B cell (primary cell): Measurements from ENCODE around the gene TICAM1. TPM values are rescaled to one million over a fixed set of nuclear protein-coding genes. Genes with fewer than 3 reads are reported as not detected.
"Not testable (repeated sequence)": the region's sequence is repeated elsewhere in the genome, so short reads cannot be mapped to it uniquely, and the experiment has no call there.

Source experiments
- ATAC-seq: fragments of 200-7000 bp; cut with Tn5 transposase; one replicate; pipeline ENCODE4 v1.10.0; 2021; ENCODE audit warnings: low read depth, mild to moderate bottlenecking, moderate number of reproducible peaks, moderate library complexity
- CTCF ChIA-PET: fragments of 350-600 bp; sonication (Branson Sonifier 250); formaldehyde crosslinking; loops from one replicate; lab custom pipeline; 2021; ENCODE audit warnings: antibody characterized with exemption, inconsistent platforms; lab: Charles Lee
- POLR2A ChIA-PET: fragments of 350-600 bp; sonication (Branson Sonifier 250); formaldehyde crosslinking; loops from one replicate; lab custom pipeline; 2021; ENCODE audit warnings: antibody characterized with exemption; lab: Charles Lee
- DNase-seq: peaks from one replicate; pipeline ENCODE4 v3.0.0; 2013
- H2AFZ ChIP-seq: 2 replicates; pipeline ENCODE4 v1.6.1; 2012; ENCODE audit warnings: mild to moderate bottlenecking, low read depth, low read length; ENCODE audit not compliant: insufficient read depth, poor library complexity, severe bottlenecking
- H3K27ac ChIP-seq, 2 donors: 1 replicate in 1 of 2; 2 replicates in 1 of 2; pipeline ENCODE4 v1.5.1; 2012 to 2013; ENCODE audit warnings: low read length in 2 of 2, mild to moderate bottlenecking in 2 of 2, moderate library complexity in 1 of 2
- H3K27me3 ChIP-seq, 4 experiments: fragments of 200-600 bp in 1 of 4; sonication (generic) in 1 of 4; replicated peaks in 1 of 4; 1 replicate in 2 of 4; 2 replicates in 2 of 4; pipeline versions ENCODE4 v1.6.1 to v1.7.0; 2013 to 2016; ENCODE audit warnings: low read length in 3 of 4, mild to moderate bottlenecking in 2 of 4, mixed read lengths in 1 of 4, moderate library complexity in 1 of 4; ENCODE audit not compliant: insufficient read depth in 4 of 4, control insufficient read depth in 3 of 4; ENCODE audit errors: control extremely low read depth in 1 of 4
- H3K36me3 ChIP-seq, 2 experiments: replicated peaks in 1 of 2; 1 replicate in 1 of 2; 2 replicates in 1 of 2; pipeline versions ENCODE4 v1.6.1 to v1.7.1; 2013; ENCODE audit warnings: low read length in 1 of 2; ENCODE audit not compliant: insufficient read depth in 2 of 2, control insufficient read depth in 1 of 2; ENCODE audit errors: control extremely low read depth in 1 of 2, extremely low read depth in 1 of 2
- H3K4me1 ChIP-seq, 2 donors: fragments of 200-600 bp in 1 of 2; sonication (generic) in 1 of 2; 1 replicate in 1 of 2; 2 replicates in 1 of 2; pipeline versions ENCODE4 v1.5.1 to v1.6.1; 2013 to 2017; ENCODE audit warnings: low read length in 2 of 2; ENCODE audit not compliant: control insufficient read depth in 2 of 2, insufficient read depth in 2 of 2
- H3K4me2 ChIP-seq: replicated peaks from 2 replicates; pipeline ENCODE3; 2012; ENCODE audit warnings: mild to moderate bottlenecking, low read depth, low read length; ENCODE audit not compliant: poor library complexity, severe bottlenecking
- H3K4me3 ChIP-seq, 5 experiments: fragments of 200-600 bp in 1 of 5; sonication (generic) in 1 of 5; 1 replicate in 3 of 5; 2 replicates in 2 of 5; pipeline versions ENCODE4 v1.5.1 to v1.7.0; 2011 to 2016; ENCODE audit warnings: low read length in 4 of 5, mild to moderate bottlenecking in 4 of 5, low read depth in 2 of 5, control low read depth in 1 of 5, moderate library complexity in 1 of 5; ENCODE audit not compliant: insufficient read depth in 1 of 5; ENCODE audit errors: control extremely low read depth in 1 of 5, extremely low read depth in 1 of 5
- H3K79me2 ChIP-seq: fragments of 200-600 bp; sonication (generic); one replicate; pipeline ENCODE4 v1.6.0; 2016; ENCODE audit warnings: low read length; ENCODE audit not compliant: control insufficient read depth, insufficient read depth
- H3K9ac ChIP-seq: fragments of 200-600 bp; sonication (generic); 2 replicates; pipeline ENCODE4 v1.6.1; 2017; ENCODE audit warnings: mild to moderate bottlenecking, low read length, moderate library complexity
- H3K9me3 ChIP-seq, 3 donors: one replicate each; pipeline versions ENCODE4 v1.6.1 to v1.7.1; 2013; ENCODE audit warnings: low read length in 2 of 3; ENCODE audit not compliant: control insufficient read depth in 2 of 3, insufficient read depth in 1 of 3; ENCODE audit errors: control extremely low read depth in 1 of 3
- H4K20me1 ChIP-seq: 2 replicates; pipeline ENCODE4 v1.6.0; 2012; ENCODE audit warnings: mild to moderate bottlenecking, low read length; ENCODE audit not compliant: insufficient read depth, control insufficient read depth, poor library complexity, severe bottlenecking
- H3K27ac Mint-ChIP-seq: one replicate; pipeline ENCODE4 v1.8.0; 2021; ENCODE audit warnings: mixed read lengths
- H3K27me3 Mint-ChIP-seq: one replicate; pipeline ENCODE4 v1.8.0; 2021; ENCODE audit warnings: mixed read lengths
- H3K4me1 Mint-ChIP-seq: one replicate; pipeline ENCODE4 v1.8.0; 2021; ENCODE audit warnings: mixed read lengths
- H3K4me3 Mint-ChIP-seq: one replicate; pipeline ENCODE4 v1.8.0; 2021; ENCODE audit warnings: mixed read lengths
- H3K9me3 Mint-ChIP-seq: one replicate; pipeline ENCODE4 v1.8.0; 2022; ENCODE audit warnings: mixed read lengths; ENCODE audit not compliant: insufficient read depth
- CTCF ChIP-seq: fragments of 200-600 bp; IDR thresholded peaks from one replicate; pipeline ENCODE4 v1.8.0; 2022; ENCODE audit warnings: antibody characterized with exemption, mild to moderate bottlenecking
- EZH2 ChIP-seq: IDR thresholded peaks from 2 replicates; pipeline ENCODE4 v1.6.1; 2012; ENCODE audit warnings: borderline replicate concordance, low read depth, mild to moderate bottlenecking, moderate library complexity, low read length; ENCODE audit not compliant: insufficient read depth, poor library complexity, severe bottlenecking
- WGBS: methylation state at CpG from one replicate; pipeline ENCODE4 v1.1.5; 2013; ENCODE audit warnings: missing lambda C conversion rate; ENCODE audit not compliant: insufficient coverage; 5-methylcytosine and 5-hydroxymethylcytosine counted together
- intact Hi-C: fragments of 100-400 bp; cut with micrococcal nuclease; formaldehyde crosslinking; loops from one replicate; pipeline ENCODE4 v1.10.0; 2022
- polyA plus RNA-seq: library from polyadenylated mRNA; depleted of rRNA; stranded (reverse); fragments of >200 nt; gene quantifications from 2 replicates; pipeline ENCODE4 v1.2.3, GENCODE V29; 2012
- total RNA-seq, 2 donors: library from RNA; stranded (reverse); fragments of 120-200 nt in 1 of 2; gene quantifications; 1 replicate in 1 of 2; 2 replicates in 1 of 2; pipeline versions ENCODE4 v1.2.3 to v1.2.4, GENCODE V29; 2013 to 2022

Gene TICAM1
- total and polyA plus RNA-seq, 2 donors (not counting 1 experiment from before 2014, with no cell fraction given): 12.7 to 19.7 TPM

GRCh38 chr19:4839192-4839591, 7.7 kb upstream of the TICAM1 start:
- DNase-seq: no peak
- H3K79me2 ChIP-seq: peaks cover 4% of the 10 kb centered on the region
- H3K27me3 ChIP-seq: no peaks in the 10 kb centered on the region
- no peaks in the 10 kb centered on the region for H3K9me3 Mint-ChIP-seq
- H3K4me3 Mint-ChIP-seq: no peak overlapping the region
- no peaks in the 10 kb centered on the region for H3K9me3 ChIP-seq
- no peak overlapping the region for H3K4me2 ChIP-seq
- intact Hi-C loops: no loop called here
- H3K4me3 ChIP-seq: no peak overlapping the region
- peaks cover 11% of the 10 kb centered on the region for H3K4me1 Mint-ChIP-seq
- ChIA-PET POLR2A (no interaction called here), CTCF (interaction anchor here (1.6 kb wide), 1 partner anchor 12 kb away, joined by 4 read pairs; no protein-coding TSS in a partner anchor)
- H3K27ac ChIP-seq: no peak overlapping the region
- H3K27ac Mint-ChIP-seq: no peak overlapping the region
- TF ChIP-seq CTCF (no peak), EZH2 (no peak)
- H3K4me1 ChIP-seq: peaks cover 0 to 13% of the 10 kb centered on the region in 2 donors
- no peak overlapping the region for H2AFZ ChIP-seq
- WGBS: 98% methylated on average over 16 of the region's 17 CpGs
- peaks cover 0 to 16% of the 10 kb centered on the region in 2 experiments for H3K36me3 ChIP-seq
- no peak overlapping the region for H3K9ac ChIP-seq
- no peak for ATAC-seq
- no peaks in the 10 kb centered on the region for H3K27me3 Mint-ChIP-seq
- H4K20me1 ChIP-seq: no peaks in the 10 kb centered on the region

- H3K27ac Mint-ChIP-seq: peak overlapping the region; percentile 70
- WGBS: 60% methylated on average over 1 of the region's 5 CpGs
- no peaks in the 10 kb centered on the region for H3K27me3 Mint-ChIP-seq
- H3K36me3 ChIP-seq: no peaks in the 10 kb centered on the region
- H4K20me1 ChIP-seq: peaks cover 15% of the 10 kb centered on the region
- H2AFZ ChIP-seq: no peak overlapping the region
- TF ChIP-seq EZH2: no peak
- no peaks in the 10 kb centered on the region for H3K9me3 Mint-ChIP-seq
- ATAC-seq (no peak), DNase-seq (no peak)
- no peaks in the 10 kb centered on the region for H3K9me3 ChIP-seq
- H3K4me1 ChIP-seq: peaks cover 17 to 39% of the 10 kb centered on the region in 2 donors
- no peaks in the 10 kb centered on the region for H3K27me3 ChIP-seq
- CTCF ChIA-PET: interaction anchor here (11.1 kb wide), 1 partner anchor 23 kb away, joined by 135 read pairs; no protein-coding TSS in a partner anchor
- POLR2A ChIA-PET: no interaction called here
- H3K4me1 Mint-ChIP-seq: peaks cover 29% of the 10 kb centered on the region
- peak overlapping the region; percentile 56 for H3K4me3 Mint-ChIP-seq
- H3K9ac ChIP-seq: no peak overlapping the region
- no peak overlapping the region for H3K4me2 ChIP-seq
- H3K79me2 ChIP-seq: peaks cover 35% of the 10 kb centered on the region
- H3K4me3 ChIP-seq: no peak overlapping the region
- peak overlapping the region in 1 of 2 donors; percentile 2 for H3K27ac ChIP-seq
- intact Hi-C loops: no loop called here
Observed at GRCh38 chr19:4832776-4833175, 1.3 kb upstream of the TICAM1 start.

GRCh38 chr19:4831979-4832340, 448 bp upstream of the TICAM1 start:
- CTCF ChIA-PET: interaction anchor here (1.0 to 11.1 kb wide), 5 partner anchors 19 to 41 kb away, joined by 3 to 135 read pairs (median 4); partner anchors contain the start of gene FEM1A
- POLR2A ChIA-PET: interaction anchor here (0.7 kb wide), 1 partner anchor 14 kb away, joined by 4 read pairs; no protein-coding TSS in a partner anchor
- Mint-ChIP-seq H3K27ac (peak overlapping the region; percentile 93), H3K4me3 (peak overlapping the region; percentile 93), H3K4me1 (peaks cover 30% of the 10 kb centered on the region)
- Histone ChIP-seq H3K27ac (peak overlapping the region; percentile 91 to 92), H3K4me3 (peak overlapping the region; percentile 84 to 96 (median 89)), H3K9ac (peak overlapping the region; percentile 87), H4K20me1 (peaks cover 17% of the 10 kb centered on the region), H3K4me2 (peak overlapping the region; percentile 93), H3K4me1 (peaks cover 17 to 41% of the 10 kb centered on the region in 2 donors), H3K79me2 (peaks cover 41% of the 10 kb centered on the region), H2AFZ (peak overlapping the region; percentile 75)
- intact Hi-C loops, H3K9me3 ChIP-seq, DNase-seq, H3K27me3 ChIP-seq, ATAC-seq, H3K27me3 Mint-ChIP-seq, H3K36me3 ChIP-seq, H3K9me3 Mint-ChIP-seq: not testable (repeated sequence)
- WGBS: 86% methylated on average over 2 of the region's 9 CpGs
